Activated B cell treated with CpG ODN at 0.5 μM for 24 hours (primary cell): ENCODE data around the gene RALGAPB. TPM values are rescaled to one million over a fixed set of nuclear protein-coding genes. Genes with fewer than 3 reads are reported as not detected.

Source experiments
- ATAC-seq: fragments of 200-7000 bp; cut with Tn5 transposase; one replicate; pipeline ENCODE4 v1.10.0; 2021; ENCODE audit warnings: low read depth, mild to moderate bottlenecking, moderate library complexity
- CTCF ChIA-PET: fragments of 350-600 bp; sonication (Branson Sonifier 250); formaldehyde crosslinking; loops from one replicate; lab custom pipeline; 2021; ENCODE audit warnings: antibody characterized with exemption; lab: Charles Lee
- POLR2A ChIA-PET: fragments of 350-600 bp; sonication (Branson Sonifier 250); formaldehyde crosslinking; loops from one replicate; lab custom pipeline; 2021; ENCODE audit warnings: antibody characterized with exemption; lab: Charles Lee
- DNase-seq: peaks from one replicate; pipeline ENCODE4 v3.0.0; 2022
- H3K27ac Mint-ChIP-seq: one replicate; pipeline ENCODE4 v1.8.0; 2020; ENCODE audit warnings: mixed read lengths
- H3K27me3 Mint-ChIP-seq: one replicate; pipeline ENCODE4 v1.8.0; 2021; ENCODE audit warnings: mixed read lengths
- H3K36me3 Mint-ChIP-seq: one replicate; pipeline ENCODE4 v1.8.0; 2021; ENCODE audit warnings: low read depth, mixed read lengths
- H3K4me1 Mint-ChIP-seq: one replicate; pipeline ENCODE4 v1.8.0; 2021; ENCODE audit warnings: mixed read lengths
- H3K4me3 Mint-ChIP-seq: one replicate; pipeline ENCODE4 v1.8.0; 2020; ENCODE audit warnings: mild to moderate bottlenecking, mixed read lengths
- H3K9me3 Mint-ChIP-seq: one replicate; pipeline ENCODE4 v1.8.0; 2020; ENCODE audit warnings: mixed read lengths
- CTCF ChIP-seq: fragments of 200-600 bp; IDR thresholded peaks from one replicate; pipeline ENCODE4 v1.8.0; 2022; ENCODE audit warnings: antibody characterized with exemption, mild to moderate bottlenecking
- intact Hi-C: fragments of 100-400 bp; cut with micrococcal nuclease; formaldehyde crosslinking; loops from one replicate; pipeline ENCODE4 v1.15.1; 2024
- total RNA-seq: library from RNA; stranded (reverse); gene quantifications from 2 replicates; pipeline ENCODE4 v1.2.3, GENCODE V29; 2022

Gene RALGAPB
- total RNA-seq, 1 donor from 2014 or later: 48.3 TPM

DNA sequence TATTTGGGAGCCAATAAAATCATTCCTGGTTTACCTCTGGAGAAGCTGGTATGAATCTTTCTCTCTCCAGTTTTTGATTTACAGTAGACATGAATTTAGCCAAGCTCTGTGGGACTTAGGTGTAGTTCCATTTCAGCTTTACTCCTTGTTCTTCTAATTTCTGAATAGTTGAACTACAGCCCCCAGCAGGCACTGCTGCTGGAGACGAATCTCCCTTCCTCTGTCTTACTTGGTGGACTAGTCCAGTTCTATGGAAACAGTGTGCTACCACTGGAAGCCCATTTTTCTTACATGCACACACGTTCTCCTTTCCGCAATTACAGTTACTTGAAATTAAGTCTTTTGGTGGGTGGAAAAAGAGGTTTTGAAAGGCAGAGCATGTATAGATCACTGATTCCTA lies 42.3 kb downstream of the RALGAPB start:
- no peaks in the 10 kb centered on the region for H3K4me1 Mint-ChIP-seq
- CTCF ChIA-PET: no interaction called here
- intact Hi-C loops: no loop called here
- no peak for ATAC-seq
- H3K27ac Mint-ChIP-seq: no peak overlapping the region
- POLR2A ChIA-PET: no interaction called here
- H3K27me3 Mint-ChIP-seq: no peaks in the 10 kb centered on the region
- H3K9me3 Mint-ChIP-seq: no peaks in the 10 kb centered on the region
- H3K36me3 Mint-ChIP-seq: peaks cover 72% of the 10 kb centered on the region
- no peak for TF ChIP-seq CTCF
- DNase-seq: no peak
- no peak overlapping the region for H3K4me3 Mint-ChIP-seq

DNA sequence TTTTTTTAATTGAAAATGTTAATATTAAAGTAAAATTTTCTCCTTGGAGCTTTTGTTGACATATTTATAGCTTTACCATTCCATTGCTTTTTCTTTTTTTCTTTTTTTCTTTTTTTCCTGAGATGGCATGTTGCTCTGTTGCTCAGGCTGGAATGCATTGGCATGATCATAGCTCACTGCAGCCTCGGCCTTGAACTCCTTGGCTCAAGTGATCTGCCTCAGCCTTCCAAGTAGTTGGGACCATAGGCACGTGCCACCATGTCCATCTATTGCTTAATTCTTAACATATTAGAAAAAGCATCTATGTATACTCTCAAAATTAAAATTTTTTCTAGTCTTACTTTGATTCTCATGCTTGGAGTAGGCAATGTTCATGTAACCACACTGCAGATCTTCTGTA lies 43.0 kb downstream of the RALGAPB start:
- ATAC-seq (no peak), DNase-seq (no peak)
- no peak overlapping the region for H3K27ac Mint-ChIP-seq
- no peak for TF ChIP-seq CTCF
- CTCF ChIA-PET: no interaction called here
- H3K4me3 Mint-ChIP-seq: no peak overlapping the region
- H3K4me1 Mint-ChIP-seq: no peaks in the 10 kb centered on the region
- intact Hi-C loops: no loop called here
- no peaks in the 10 kb centered on the region for H3K27me3 Mint-ChIP-seq
- peaks cover 69% of the 10 kb centered on the region for H3K36me3 Mint-ChIP-seq
- POLR2A ChIA-PET: no interaction called here
- H3K9me3 Mint-ChIP-seq: no peaks in the 10 kb centered on the region

- TF ChIP-seq CTCF: no peak
- Mint-ChIP-seq H3K27me3 (no peaks in the 10 kb centered on the region), H3K36me3 (peaks cover 84% of the 10 kb centered on the region), H3K4me3 (no peak overlapping the region), H3K27ac (no peak overlapping the region), H3K9me3 (no peaks in the 10 kb centered on the region), H3K4me1 (no peaks in the 10 kb centered on the region)
- intact Hi-C loops: no loop called here
- ATAC-seq: no peak
- no peak for DNase-seq
- CTCF ChIA-PET: no interaction called here
- POLR2A ChIA-PET: no interaction called here
Observed at GRCh38 chr20:38519426-38519825, 46.8 kb downstream of the RALGAPB start.

DNA sequence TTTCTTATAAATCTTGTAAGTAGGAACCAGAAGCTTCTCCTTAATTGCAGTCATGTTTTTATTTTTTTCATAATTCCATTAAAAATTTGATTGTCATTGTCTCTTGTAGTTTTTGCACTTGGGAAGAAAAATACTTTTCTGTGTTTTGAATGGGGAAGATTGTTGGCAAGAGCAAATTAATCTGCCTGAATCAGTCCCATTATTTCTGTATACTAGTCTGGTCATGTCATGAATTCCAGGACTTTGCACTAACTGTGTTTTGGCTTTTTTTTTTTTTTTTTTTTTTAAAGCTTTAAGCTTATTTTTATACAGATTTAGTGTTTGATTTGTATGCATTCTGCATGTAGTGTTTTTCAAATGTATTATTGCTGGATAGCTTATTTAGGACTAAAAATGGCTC lies 47.6 kb downstream of the RALGAPB start:
- H3K4me1 Mint-ChIP-seq: no peaks in the 10 kb centered on the region
- DNase-seq (no peak), ATAC-seq (no peak)
- no peak overlapping the region for H3K27ac Mint-ChIP-seq
- no peak for TF ChIP-seq CTCF
- peaks cover 84% of the 10 kb centered on the region for H3K36me3 Mint-ChIP-seq
- no peak overlapping the region for H3K4me3 Mint-ChIP-seq
- ChIA-PET CTCF (no interaction called here), POLR2A (no interaction called here)
- H3K27me3 Mint-ChIP-seq: no peaks in the 10 kb centered on the region
- no peaks in the 10 kb centered on the region for H3K9me3 Mint-ChIP-seq
- intact Hi-C loops: no loop called here

GRCh38 chr20:38523697-38524096 lies 51.1 kb downstream of the RALGAPB start:
- no peak for TF ChIP-seq CTCF
- Mint-ChIP-seq H3K4me1 (no peaks in the 10 kb centered on the region), H3K27me3 (no peaks in the 10 kb centered on the region), H3K9me3 (no peaks in the 10 kb centered on the region), H3K36me3 (peaks cover 85% of the 10 kb centered on the region), H3K27ac (no peak overlapping the region), H3K4me3 (no peak overlapping the region)
- CTCF ChIA-PET: no interaction called here
- DNase-seq (no peak), ATAC-seq (no peak)
- POLR2A ChIA-PET: no interaction called here
- intact Hi-C loops: no loop called here
